K562 treated with DMSO at 1 percent for 48 hours (cell line): Measurements from ENCODE around the gene TUT4. TPM values are rescaled to one million over a fixed set of nuclear protein-coding genes. Genes with fewer than 3 reads are reported as not detected.

ENCODE experiments used
- total RNA-seq: library from RNA; unstranded; fragments of 300-600 nt; gene quantifications from 2 replicates; pipeline ENCODE4 v1.2.3, GENCODE V29; 2022; ENCODE audit warnings: low replicate concordance; ENCODE audit errors: extremely low read depth

The TUT4 gene, protein sequence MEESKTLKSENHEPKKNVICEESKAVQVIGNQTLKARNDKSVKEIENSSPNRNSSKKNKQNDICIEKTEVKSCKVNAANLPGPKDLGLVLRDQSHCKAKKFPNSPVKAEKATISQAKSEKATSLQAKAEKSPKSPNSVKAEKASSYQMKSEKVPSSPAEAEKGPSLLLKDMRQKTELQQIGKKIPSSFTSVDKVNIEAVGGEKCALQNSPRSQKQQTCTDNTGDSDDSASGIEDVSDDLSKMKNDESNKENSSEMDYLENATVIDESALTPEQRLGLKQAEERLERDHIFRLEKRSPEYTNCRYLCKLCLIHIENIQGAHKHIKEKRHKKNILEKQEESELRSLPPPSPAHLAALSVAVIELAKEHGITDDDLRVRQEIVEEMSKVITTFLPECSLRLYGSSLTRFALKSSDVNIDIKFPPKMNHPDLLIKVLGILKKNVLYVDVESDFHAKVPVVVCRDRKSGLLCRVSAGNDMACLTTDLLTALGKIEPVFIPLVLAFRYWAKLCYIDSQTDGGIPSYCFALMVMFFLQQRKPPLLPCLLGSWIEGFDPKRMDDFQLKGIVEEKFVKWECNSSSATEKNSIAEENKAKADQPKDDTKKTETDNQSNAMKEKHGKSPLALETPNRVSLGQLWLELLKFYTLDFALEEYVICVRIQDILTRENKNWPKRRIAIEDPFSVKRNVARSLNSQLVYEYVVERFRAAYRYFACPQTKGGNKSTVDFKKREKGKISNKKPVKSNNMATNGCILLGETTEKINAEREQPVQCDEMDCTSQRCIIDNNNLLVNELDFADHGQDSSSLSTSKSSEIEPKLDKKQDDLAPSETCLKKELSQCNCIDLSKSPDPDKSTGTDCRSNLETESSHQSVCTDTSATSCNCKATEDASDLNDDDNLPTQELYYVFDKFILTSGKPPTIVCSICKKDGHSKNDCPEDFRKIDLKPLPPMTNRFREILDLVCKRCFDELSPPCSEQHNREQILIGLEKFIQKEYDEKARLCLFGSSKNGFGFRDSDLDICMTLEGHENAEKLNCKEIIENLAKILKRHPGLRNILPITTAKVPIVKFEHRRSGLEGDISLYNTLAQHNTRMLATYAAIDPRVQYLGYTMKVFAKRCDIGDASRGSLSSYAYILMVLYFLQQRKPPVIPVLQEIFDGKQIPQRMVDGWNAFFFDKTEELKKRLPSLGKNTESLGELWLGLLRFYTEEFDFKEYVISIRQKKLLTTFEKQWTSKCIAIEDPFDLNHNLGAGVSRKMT (N-terminal part only)
- not detected in 2 replicates for total RNA-seq

DNA sequence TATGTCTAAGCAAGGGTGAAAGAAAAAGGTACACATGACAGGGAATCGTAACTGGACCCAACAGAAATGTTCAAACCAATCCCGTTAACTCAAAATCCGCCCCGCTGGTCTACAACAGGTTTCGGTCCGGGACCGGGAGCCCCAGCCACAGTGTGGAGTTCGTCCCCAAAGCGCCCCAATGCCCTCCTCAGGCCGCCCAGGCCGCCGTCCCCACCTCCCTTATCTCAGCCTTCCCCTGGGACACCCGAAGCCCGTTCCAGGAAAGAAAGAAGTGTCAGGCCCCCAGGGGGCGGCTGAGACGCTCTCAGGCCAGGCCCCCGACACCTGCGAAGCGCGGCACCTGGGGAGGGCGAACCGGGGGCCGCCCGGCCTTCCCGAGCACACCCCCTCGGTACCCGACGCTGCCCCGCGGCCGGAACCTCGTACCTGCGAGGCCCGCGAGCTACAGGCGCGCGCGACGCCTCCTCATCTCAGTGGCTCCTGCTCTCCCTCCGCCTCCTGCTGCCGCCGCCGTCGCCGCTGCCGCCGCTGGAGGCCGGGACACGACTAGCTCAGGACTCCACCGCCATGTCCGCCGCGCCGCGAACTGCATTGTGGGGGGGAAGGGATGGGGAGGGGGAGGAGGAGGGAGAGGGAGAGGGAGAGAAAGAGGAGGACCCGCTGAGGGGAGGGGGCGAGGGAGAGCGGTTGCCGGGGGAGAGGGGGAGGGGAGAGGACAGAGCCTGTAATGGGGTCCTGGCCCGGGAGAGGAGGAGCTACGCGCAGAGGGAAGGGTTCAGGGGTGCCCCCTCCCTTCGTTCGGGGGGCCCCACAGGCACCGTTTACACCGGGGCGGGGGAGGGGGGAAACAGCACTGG lies at the start of gene TUT4:
Gene TUT4, minus strand, starts transcription at position 588 of the 857 bp plus-strand sequence. CDS start 26,812 bp downstream, outside the sequence.

DNA sequence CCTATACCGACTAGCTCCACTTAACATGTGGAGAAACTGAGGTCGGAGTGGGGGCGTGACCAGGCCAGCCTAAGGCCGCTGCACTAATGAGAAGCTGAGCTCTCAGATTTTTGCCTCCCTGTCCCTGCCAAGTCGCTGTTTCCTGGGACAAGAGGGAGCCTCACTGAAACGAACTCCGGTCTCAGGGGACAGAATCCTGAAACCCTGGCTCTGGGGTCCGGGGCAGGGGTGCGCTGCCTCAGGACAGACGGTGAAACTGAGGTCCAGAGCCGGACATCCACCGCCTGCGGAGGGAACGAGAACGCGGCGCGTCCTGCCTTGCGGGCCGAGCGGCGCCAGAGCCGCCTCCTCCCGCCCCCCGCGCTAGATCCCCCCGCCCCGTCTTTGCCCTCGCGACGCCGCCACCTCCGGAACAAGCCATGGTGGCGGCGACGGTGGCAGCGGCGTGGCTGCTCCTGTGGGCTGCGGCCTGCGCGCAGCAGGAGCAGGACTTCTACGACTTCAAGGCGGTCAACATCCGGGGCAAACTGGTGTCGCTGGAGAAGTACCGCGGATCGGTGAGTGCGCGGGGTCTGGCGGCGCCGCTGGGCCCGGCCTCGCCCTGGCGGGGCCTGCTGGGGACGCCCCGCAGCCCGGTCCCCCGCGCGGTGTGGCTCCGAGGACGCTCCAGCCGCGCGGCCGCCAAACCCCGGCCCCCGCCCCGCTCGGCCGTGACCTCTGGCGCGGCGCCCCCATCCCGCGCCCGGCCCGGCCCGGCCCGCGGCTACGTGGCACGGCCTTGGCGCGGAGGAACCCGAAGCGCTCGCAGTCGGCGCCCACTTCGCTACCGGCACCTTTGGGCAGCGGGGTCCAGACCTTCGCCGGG lies 49.3 kb upstream of the TUT4 start, which contains the start of gene GPX7:
Gene GPX7, plus strand, starts transcription at position 381 of the 865 bp plus-strand sequence. Its CDS starts 39 bp downstream, at position 420.

DNA sequence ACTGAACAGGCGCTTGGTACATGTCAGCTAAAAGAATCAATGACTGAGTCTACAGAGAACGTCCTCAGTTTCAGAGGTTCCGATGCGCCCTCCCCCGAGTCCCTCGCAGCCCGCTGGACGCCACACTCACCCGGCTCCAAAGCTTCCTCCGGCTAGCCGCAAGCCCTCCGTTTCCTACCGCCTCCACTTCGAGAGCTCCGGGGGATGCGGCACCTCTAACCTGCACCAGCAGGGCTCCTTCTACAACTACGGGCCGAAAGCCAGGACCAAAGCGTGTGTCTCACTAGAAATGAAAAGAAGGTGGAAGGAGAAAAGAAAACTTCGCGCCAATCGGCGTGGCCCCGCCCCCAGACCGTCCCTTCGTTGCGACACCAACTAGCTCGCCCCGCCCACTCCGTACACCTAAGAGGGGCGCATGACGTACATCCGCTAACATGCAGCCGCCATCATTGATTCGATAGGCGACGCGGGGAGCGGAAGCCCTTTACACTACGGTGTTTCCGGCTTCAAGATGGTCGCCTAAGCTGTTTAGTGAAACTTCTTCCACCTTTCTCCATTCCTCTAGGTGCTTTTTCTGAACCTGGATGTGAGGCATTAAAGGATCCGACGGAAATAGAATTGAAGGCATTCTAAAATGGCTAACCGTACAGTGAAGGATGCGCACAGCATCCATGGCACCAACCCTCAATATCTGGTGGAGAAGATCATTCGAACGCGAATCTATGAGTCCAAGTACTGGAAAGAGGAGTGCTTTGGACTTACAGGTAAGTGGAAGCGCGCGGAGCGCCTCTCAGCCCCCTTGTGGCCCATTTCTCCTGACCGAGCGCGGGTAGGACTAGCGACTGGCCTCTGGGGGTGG lies 148.5 kb downstream of the TUT4 start, which contains the start of the genes ORC1 and PRPF38A:
Gene ORC1, minus strand, starts transcription at position 308 of the 859 bp plus-strand sequence. CDS start 2,200 bp downstream, outside the sequence.
Gene PRPF38A, plus strand, starts transcription at position 487 of the 859 bp plus-strand sequence. Its CDS starts 148 bp downstream, at position 635.

Other genes starting within 250 kb of the TUT4 start
- not detected in 2 replicates for gene CC2D1B, start 186.9 kb downstream of the TUT4 start, total RNA-seq
- gene ORC1, start 148.7 kb downstream of the TUT4 start, total RNA-seq, result not detected in 2 replicates
- not detected in 2 replicates for gene PRPF38A, start 148.5 kb downstream of the TUT4 start, total RNA-seq
- gene GPX7, start 49.3 kb upstream of the TUT4 start, total RNA-seq, result not detected in 2 replicates
- not detected in 2 replicates for gene SHISAL2A, start 80.1 kb upstream of the TUT4 start, total RNA-seq
- gene COA7, start 145.3 kb upstream of the TUT4 start, total RNA-seq, result not detected in 2 replicates
- gene ZYG11B, start 173.4 kb upstream of the TUT4 start, total RNA-seq, result not detected in 2 replicates